SK-N-SH (cell line): ENCODE measurements around the gene SENP1. TPM values are rescaled to one million over a fixed set of nuclear protein-coding genes. Genes with fewer than 3 reads are reported as not detected.

Experiments used
- CTCF ChIA-PET: fragments of 300-600, 350-600 bp; formaldehyde crosslinking; extraction: SDS; loops from one replicate; lab custom pipeline; 2021; lab: Yijun Ruan, JAX
- POLR2A ChIA-PET: fragments of 350-600 bp; sonication (Branson Sonifier 250); formaldehyde crosslinking; extraction: SDS; loops from one replicate; lab custom pipeline; 2020; ENCODE audit warnings: antibody characterized with exemption, inconsistent platforms; lab: Yijun Ruan, JAX
- DNase-seq: peaks from one replicate; pipeline ENCODE4 v3.0.0; 2012
- H2AFZ ChIP-seq: fragments of 200-600 bp; sonication (generic); 2 replicates; pipeline ENCODE4 v1.8.1; 2016; ENCODE audit warnings: antibody characterized with exemption, mild to moderate bottlenecking, low read depth
- H3F3A ChIP-seq: fragments of 200-600 bp; sonication (generic); replicated peaks from 2 replicates; pipeline ENCODE3; 2016; ENCODE audit warnings: antibody characterized with exemption, mild to moderate bottlenecking; ENCODE audit not compliant: insufficient read depth
- H3K27ac ChIP-seq, 2 experiments: fragments of 200-500 bp in 1 of 2; fragments of 200-600 bp in 1 of 2; sonication (Bioruptor generic) in 1 of 2; sonication (generic), shearing (Covaris generic) in 1 of 2; 2 replicates each; pipeline versions ENCODE4 v1.5.1 to v1.6.1; 2014 to 2016; ENCODE audit warnings: low read depth in 2 of 2, inconsistent platforms in 1 of 2, low read length in 1 of 2, mild to moderate bottlenecking in 1 of 2, mixed read lengths in 1 of 2
- H3K27me3 ChIP-seq: fragments of 200-600 bp; sonication (generic), shearing (Covaris generic); 2 replicates; pipeline ENCODE4 v1.6.1; 2016; ENCODE audit warnings: mixed run types; ENCODE audit not compliant: insufficient read depth
- H3K36me3 ChIP-seq, 2 experiments: fragments of 200-500 bp in 1 of 2; fragments of 200-600 bp in 1 of 2; sonication (Bioruptor generic) in 1 of 2; sonication (generic) in 1 of 2; replicated peaks in 1 of 2; 2 replicates each; pipeline versions ENCODE3 to v1.5.1; 2014 to 2016; ENCODE audit warnings: low read length in 1 of 2, mild to moderate bottlenecking in 1 of 2; ENCODE audit not compliant: insufficient read depth in 2 of 2, control insufficient read depth in 1 of 2
- H3K4me1 ChIP-seq, 2 experiments: fragments of 200-500 bp in 1 of 2; fragments of 200-600 bp in 1 of 2; sonication (Bioruptor generic) in 1 of 2; sonication (generic), shearing (Covaris generic) in 1 of 2; 2 replicates each; pipeline versions ENCODE4 v1.5.1 to v1.6.1; 2014 to 2016; ENCODE audit warnings: low read depth in 1 of 2, low read length in 1 of 2, mixed run types in 1 of 2; ENCODE audit not compliant: insufficient read depth in 2 of 2, control insufficient read depth in 1 of 2
- H3K4me2 ChIP-seq: fragments of 200-600 bp; sonication (generic), shearing (Covaris generic); 2 replicates; pipeline ENCODE4 v1.6.1; 2017; ENCODE audit warnings: mixed run types
- H3K4me3 ChIP-seq, 2 experiments: fragments of 200-500 bp in 1 of 2; fragments of 200-600 bp in 1 of 2; sonication (Bioruptor generic) in 1 of 2; sonication (generic), shearing (Covaris generic) in 1 of 2; 2 replicates each; pipeline versions ENCODE4 v1.5.1 to v1.8.1; 2014 to 2016; ENCODE audit warnings: low read depth in 2 of 2, inconsistent platforms in 1 of 2, low read length in 1 of 2, mild to moderate bottlenecking in 1 of 2, mixed read lengths in 1 of 2, moderate library complexity in 1 of 2
- H3K79me2 ChIP-seq: fragments of 200-600 bp; sonication (generic); 2 replicates; pipeline ENCODE4 v1.8.1; 2017; ENCODE audit warnings: mild to moderate bottlenecking; ENCODE audit not compliant: insufficient read depth
- H3K9ac ChIP-seq: fragments of 200-600 bp; sonication (generic); 2 replicates; pipeline ENCODE4 v1.6.1; 2017; ENCODE audit warnings: mixed run types
- H3K9me2 ChIP-seq: fragments of 200-600 bp; sonication (generic); 2 replicates; pipeline ENCODE4 v1.6.1; 2017; ENCODE audit warnings: mixed run types
- H3K9me3 ChIP-seq: fragments of 200-600 bp; sonication (generic); 2 replicates; pipeline ENCODE4 v1.6.1; 2017; ENCODE audit warnings: mixed run types, mild to moderate bottlenecking, moderate library complexity
- H4K20me1 ChIP-seq: fragments of 200-600 bp; sonication (generic); 2 replicates; pipeline ENCODE4 v1.6.1; 2017; ENCODE audit warnings: mild to moderate bottlenecking, mixed run types; ENCODE audit not compliant: insufficient read depth
- ELF1 ChIP-seq: IDR thresholded peaks from 2 replicates; pipeline ENCODE4 v1.4.0; 2012
- FOXJ3 ChIP-seq: sonication (generic); formaldehyde crosslinking; IDR thresholded peaks from 2 replicates; pipeline ENCODE4 v1.5.1; 2020; ENCODE audit warnings: mild to moderate bottlenecking, missing genetic modification reagents
- FOXM1 ChIP-seq: IDR thresholded peaks from 2 replicates; pipeline ENCODE4 v1.4.0; 2012; ENCODE audit warnings: low read depth, mild to moderate bottlenecking
- GABPA ChIP-seq: IDR thresholded peaks from 2 replicates; pipeline ENCODE4 v1.4.0; 2012; ENCODE audit warnings: low read depth, mild to moderate bottlenecking
- JUND ChIP-seq: IDR thresholded peaks from 2 replicates; pipeline ENCODE4 v1.4.0; 2012
- MXI1 ChIP-seq: IDR thresholded peaks from 2 replicates; pipeline ENCODE4 v1.6.1; 2012; ENCODE audit warnings: mild to moderate bottlenecking, low read depth, low read length, improper control_type of control experiment
- NFIC ChIP-seq: IDR thresholded peaks from 2 replicates; pipeline ENCODE4 v1.4.0; 2012; ENCODE audit warnings: borderline replicate concordance
- POLR2AphosphoS5 ChIP-seq: IDR thresholded peaks from 2 replicates; pipeline ENCODE4 v1.6.1; 2012; ENCODE audit warnings: low read depth, low read length
- SMC3 ChIP-seq: IDR thresholded peaks from 2 replicates; pipeline ENCODE4 v1.6.1; 2012; ENCODE audit warnings: low read depth, low read length, improper control_type of control experiment
- TAF1 ChIP-seq: IDR thresholded peaks from 2 replicates; pipeline ENCODE4 v1.6.1; 2012; ENCODE audit warnings: low read depth, mild to moderate bottlenecking, low read length, moderate library complexity, borderline replicate concordance
- TCF12 ChIP-seq: IDR thresholded peaks from 2 replicates; pipeline ENCODE4 v1.4.0; 2012
- TEAD4 ChIP-seq: IDR thresholded peaks from 2 replicates; pipeline ENCODE4 v1.4.0; 2012; ENCODE audit warnings: mild to moderate bottlenecking, borderline replicate concordance; ENCODE audit not compliant: insufficient read depth
- WGBS: methylation state at CpG from one replicate; pipeline ENCODE4 v1.1.6; 2017; ENCODE audit warnings: low lambda C conversion rate; 5-methylcytosine and 5-hydroxymethylcytosine counted together
- polyA plus RNA-seq, 3 experiments: library from polyadenylated mRNA; depleted of rRNA; stranded (reverse); fragments of >200 nt; gene quantifications; 2 replicates each; pipeline ENCODE4 v1.2.3, GENCODE V29; 2012
- TF ChIP-seq, protein P1 (sequence below): fragments of 150-350 bp; IDR thresholded peaks from 2 replicates; pipeline ENCODE4 v1.6.1; 2017; ENCODE audit warnings: antibody characterized with exemption, low read length, low read depth, borderline replicate concordance

SENP1 gene
- polyA plus RNA-seq, 1 of the 3 experiments (the other 2 are of a cell fraction), result 5.6 TPM

GRCh38 chr12:48024735-48025134, 81.1 kb downstream of the SENP1 start (continued):
- TF ChIP-seq, protein P1, sequence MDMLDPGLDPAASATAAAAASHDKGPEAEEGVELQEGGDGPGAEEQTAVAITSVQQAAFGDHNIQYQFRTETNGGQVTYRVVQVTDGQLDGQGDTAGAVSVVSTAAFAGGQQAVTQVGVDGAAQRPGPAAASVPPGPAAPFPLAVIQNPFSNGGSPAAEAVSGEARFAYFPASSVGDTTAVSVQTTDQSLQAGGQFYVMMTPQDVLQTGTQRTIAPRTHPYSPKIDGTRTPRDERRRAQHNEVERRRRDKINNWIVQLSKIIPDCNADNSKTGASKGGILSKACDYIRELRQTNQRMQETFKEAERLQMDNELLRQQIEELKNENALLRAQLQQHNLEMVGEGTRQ, result no peak

DNA sequence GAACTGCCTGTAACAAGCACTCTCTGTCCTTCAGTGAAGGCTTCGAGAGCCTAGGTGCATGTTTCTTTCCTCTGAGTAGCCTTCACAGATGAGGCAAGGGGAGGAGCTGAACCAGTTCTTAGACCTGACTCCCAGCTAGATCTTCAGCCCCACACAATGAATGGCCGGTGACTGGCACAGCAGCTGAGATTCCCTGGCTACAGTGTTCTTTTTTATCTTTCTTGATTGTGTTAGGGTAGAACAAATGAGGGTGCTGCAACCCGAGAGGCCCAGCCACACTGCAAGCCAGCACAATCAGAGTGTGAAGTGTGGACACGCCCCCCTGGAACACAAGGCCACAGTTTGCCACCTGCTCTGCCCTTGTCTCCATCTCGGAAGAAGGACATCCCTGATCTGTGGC, 82.5 kb downstream of the SENP1 start:
- WGBS, result 58% methylated on average over 5 of the region's 5 CpGs
- no peak overlapping the region for H3K4me3 ChIP-seq
- H3K27ac ChIP-seq, result no peak overlapping the region
- H3K4me1 ChIP-seq, result peaks cover 0 to 8% of the 10 kb centered on the region in 2 experiments; a peak in 1 of 4 replicates
- POLR2A ChIA-PET, result no interaction called here
- H3K9me2 ChIP-seq, result no peaks in the 10 kb centered on the region
- no peaks in the 10 kb centered on the region for H3K9me3 ChIP-seq
- no peak for TF ChIP-seq ELF1
- H3F3A ChIP-seq, result no peaks in the 10 kb centered on the region
- H4K20me1 ChIP-seq, result no peaks in the 10 kb centered on the region
- CTCF ChIA-PET, result interaction anchor here (1.2 kb wide), 1 partner anchor 60 kb away, joined by 3 read pairs; the partner anchor contains the start of gene TMEM106C
- no peak overlapping the region for H2AFZ ChIP-seq
- no peaks in the 10 kb centered on the region for H3K79me2 ChIP-seq
- peaks cover 13% of the 10 kb centered on the region for H3K27me3 ChIP-seq
- H3K9ac ChIP-seq, result no peak overlapping the region
- DNase-seq, result no peak
- no peaks in the 10 kb centered on the region for H3K36me3 ChIP-seq
- H3K4me2 ChIP-seq, result no peak overlapping the region

DNA sequence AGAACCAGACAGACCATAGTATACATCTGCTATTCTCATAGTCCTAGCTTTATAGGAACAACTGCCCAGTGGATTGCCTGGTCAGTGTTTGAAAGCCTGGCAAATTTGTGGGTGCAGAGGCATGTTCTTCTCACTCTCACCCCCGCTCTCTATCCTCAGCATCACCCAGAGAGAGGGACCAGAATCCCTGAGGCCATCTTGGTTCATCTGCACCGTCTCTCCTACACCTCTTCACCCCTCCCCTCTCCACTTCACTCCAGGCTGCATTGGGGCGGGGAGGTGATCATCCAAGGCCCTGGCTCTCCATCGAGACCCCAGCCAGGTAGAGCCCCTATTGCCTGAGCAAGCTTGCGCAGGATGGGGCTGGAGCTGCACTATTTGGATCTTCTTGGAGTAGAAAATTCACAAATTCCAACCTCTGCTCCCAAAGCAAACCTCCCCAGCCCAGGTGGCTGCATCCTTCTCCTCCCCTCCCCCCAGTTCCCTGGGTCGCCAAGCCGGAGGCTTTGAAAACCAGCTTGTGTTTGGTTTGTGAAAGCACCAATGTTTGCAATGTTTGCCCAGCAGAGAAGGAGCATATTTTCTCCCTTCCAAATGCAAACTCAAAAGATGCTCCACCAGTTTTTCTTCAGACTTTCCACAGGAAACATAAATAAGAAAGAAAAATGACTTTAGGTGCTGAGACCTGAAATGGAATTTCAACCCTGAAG, 83.0 kb downstream of the SENP1 start:
- Histone ChIP-seq H4K20me1 (no peaks in the 10 kb centered on the region), H3K79me2 (no peaks in the 10 kb centered on the region), H3K9me3 (no peaks in the 10 kb centered on the region), H3K4me3 (no peak overlapping the region), H3K4me2 (no peak overlapping the region), H3K27me3 (peaks cover 16% of the 10 kb centered on the region), H3F3A (no peaks in the 10 kb centered on the region), H3K4me1 (peaks cover 0 to 8% of the 10 kb centered on the region in 2 experiments; a peak in 1 of 4 replicates), H3K9ac (no peak overlapping the region), H3K27ac (no peak overlapping the region), H2AFZ (no peak overlapping the region), H3K9me2 (no peaks in the 10 kb centered on the region), H3K36me3 (no peaks in the 10 kb centered on the region)
- no peak for TF ChIP-seq TCF12
- TF ChIP-seq TEAD4, result no peak
- no peak for TF ChIP-seq MXI1
- no peak for TF ChIP-seq TAF1
- TF ChIP-seq POLR2AphosphoS5, result no peak
- no peak for TF ChIP-seq FOXM1
- TF ChIP-seq FOXJ3, result no peak
- no peak for TF ChIP-seq NFIC
- TF ChIP-seq GABPA, result no peak
- TF ChIP-seq SMC3, result no peak
- no peak for TF ChIP-seq JUND
- ChIA-PET POLR2A (no interaction called here), CTCF (interaction anchor here (0.7 to 1.2 kb wide), 3 partner anchors 9 to 134 kb away, joined by 3 to 4 read pairs (median 3); partner anchors contain the start of gene TMEM106C)
- 66% methylated on average over 5 of the region's 7 CpGs for WGBS
- no peak for DNase-seq
